HepG2 (cell line): Measurements from ENCODE around the gene EEF1A1. TPM values are rescaled to one million over a fixed set of nuclear protein-coding genes. Genes with fewer than 3 reads are reported as not detected.

ENCODE experiments used
- ARID2 ChIP-seq: sonication (generic); formaldehyde crosslinking; IDR thresholded peaks from 2 replicates; pipeline ENCODE4 v1.8.1; 2022; ENCODE audit warnings: mild to moderate bottlenecking, missing genetic modification reagents, borderline replicate concordance
- ARID4A ChIP-seq: sonication (generic); formaldehyde crosslinking; IDR thresholded peaks from 2 replicates; pipeline ENCODE4 v1.5.0; 2020; ENCODE audit warnings: mild to moderate bottlenecking, missing genetic modification reagents, borderline replicate concordance
- GATAD2A ChIP-seq: IDR thresholded peaks from 2 replicates; pipeline ENCODE4 v1.6.1; 2016
- HNRNPH1 ChIP-seq: fragments of 200-400 bp; formaldehyde crosslinking; optimal IDR thresholded peaks from 2 replicates; pipeline ENCODE3; 2017; ENCODE audit warnings: mild to moderate bottlenecking, low read depth, low read length
- KAT7 ChIP-seq: IDR thresholded peaks from 2 replicates; pipeline ENCODE4 v1.6.1; 2018; ENCODE audit warnings: borderline replicate concordance, missing compliant biosample characterization
- MNT ChIP-seq: fragments of 450-650 bp; IDR thresholded peaks from 2 replicates; pipeline ENCODE4 v1.6.1; 2016
- MTERF4 ChIP-seq: sonication (generic); formaldehyde crosslinking; IDR thresholded peaks from 2 replicates; pipeline ENCODE4 v1.8.0; 2023; ENCODE audit warnings: mild to moderate bottlenecking, missing genetic modification reagents
- NPAS2 ChIP-seq: sonication (generic); formaldehyde crosslinking; IDR thresholded peaks from 2 replicates; pipeline ENCODE4 v1.8.0; 2022; ENCODE audit warnings: mild to moderate bottlenecking, missing genetic modification reagents, borderline replicate concordance
- PAWR ChIP-seq: sonication (generic); formaldehyde crosslinking; IDR thresholded peaks from 2 replicates; pipeline ENCODE4 v1.4.0; 2020; ENCODE audit warnings: missing genetic modification reagents, mild to moderate bottlenecking, borderline replicate concordance
- RELA ChIP-seq: sonication (generic); formaldehyde crosslinking; IDR thresholded peaks from 2 replicates; pipeline ENCODE4 v1.4.0; 2020; ENCODE audit warnings: missing genetic modification reagents
- SCMH1 ChIP-seq: sonication (generic); formaldehyde crosslinking; IDR thresholded peaks from 2 replicates; pipeline ENCODE4 v1.9.0; 2021; ENCODE audit warnings: missing genetic modification reagents, mild to moderate bottlenecking, borderline replicate concordance
- SP4 ChIP-seq: sonication (generic); formaldehyde crosslinking; IDR thresholded peaks from 2 replicates; pipeline ENCODE4 v1.8.1; 2023; ENCODE audit warnings: mild to moderate bottlenecking, missing genetic modification reagents
- SP5 ChIP-seq: IDR thresholded peaks from 2 replicates; pipeline ENCODE4 v1.6.1; 2016; ENCODE audit warnings: low read depth, borderline replicate concordance
- TOE1 ChIP-seq: sonication (generic); formaldehyde crosslinking; IDR thresholded peaks from 2 replicates; pipeline ENCODE4 v1.4.0; 2020; ENCODE audit warnings: mild to moderate bottlenecking, missing genetic modification reagents
- TRIM22 ChIP-seq: fragments of 450-650 bp; IDR thresholded peaks from 2 replicates; pipeline ENCODE4 v1.6.1; 2017
- ZMYM2 ChIP-seq: sonication (generic); formaldehyde crosslinking; IDR thresholded peaks from 2 replicates; pipeline ENCODE4 v1.8.0; 2022; ENCODE audit warnings: mild to moderate bottlenecking, missing genetic modification reagents
- ZNF232 ChIP-seq: sonication (generic); formaldehyde crosslinking; IDR thresholded peaks from 2 replicates; pipeline ENCODE4 v1.4.0; 2020; ENCODE audit warnings: missing genetic modification reagents, borderline replicate concordance
- ZNF451 ChIP-seq: sonication (generic); formaldehyde crosslinking; IDR thresholded peaks from 2 replicates; pipeline ENCODE4 v1.5.0; 2020; ENCODE audit warnings: mild to moderate bottlenecking, missing genetic modification reagents
- ZNF619 ChIP-seq: sonication (generic); formaldehyde crosslinking; IDR thresholded peaks from 2 replicates; pipeline ENCODE4 v1.4.0; 2020; ENCODE audit warnings: mild to moderate bottlenecking, missing genetic modification reagents
- ZNF7 ChIP-seq: IDR thresholded peaks from 2 replicates; pipeline ENCODE4 v1.6.1; 2016; ENCODE audit warnings: missing biosample characterization, missing genetic modification reagents
- ZNF780A ChIP-seq: sonication (generic); formaldehyde crosslinking; IDR thresholded peaks from 2 replicates; pipeline ENCODE4 v1.8.0; 2022; ENCODE audit warnings: mild to moderate bottlenecking, missing genetic modification reagents, moderate library complexity
- polyA plus RNA-seq, 8 experiments: library from polyadenylated mRNA; depleted of rRNA in 3 of 8; stranded (reverse) in 7 of 8; unstranded in 1 of 8; fragments of >200 nt; fragmentation: Illumina TruSeq in 4 of 8; extraction: Trizol in 4 of 8; gene quantifications; 2 replicates each; pipeline versions ENCODE4 v1.2.1 to v1.2.3, GENCODE V29; 2011 to 2016; ENCODE audit warnings: low read depth in 4 of 8, missing spikeins in 1 of 8, mixed read lengths in 1 of 8; ENCODE audit not compliant: insufficient read depth in 1 of 8
- total RNA-seq, 5 experiments: library from RNA; depleted of rRNA; stranded (reverse); fragments of >200 nt; fragmentation: Illumina TruSeq; extraction: Trizol; gene quantifications; 2 replicates each; pipeline ENCODE4 v1.2.3, GENCODE V29; 2016; ENCODE audit warnings: low read depth in 1 of 5

The EEF1A1 gene
- total and polyA plus RNA-seq, 2 of the 13 experiments (the other 11 are each of a cell fraction or from before 2014, with no cell fraction given), result 13,726 to 17,172 TPM

- TF ChIP-seq PAWR (CRISPR knock-in tag), result no peak
- TF ChIP-seq MTERF4 (CRISPR knock-in tag), result peak; percentile 85; the same call in 1 of the 2 replicates
- peak; percentile 88 for TF ChIP-seq SP4 (CRISPR knock-in tag)
- TF ChIP-seq ZNF451 (CRISPR knock-in tag), result peak; percentile 53; the same call in 1 of the 2 replicates
- TF ChIP-seq ZNF780A (CRISPR knock-in tag), result peak; percentile 40; the same call in 1 of the 2 replicates
- TF ChIP-seq ARID2 (CRISPR knock-in tag), result peak; percentile 62; the same call in 1 of the 2 replicates
- TF ChIP-seq ZNF7, result 0 out of 2 replicates have a peak, but pooled peaks have one; percentile 11
- TF ChIP-seq KAT7 (CRISPR knock-in tag), result peak; percentile 83; the same call in 1 of the 2 replicates
- TF ChIP-seq SP5 (CRISPR knock-in tag), result peak; percentile 87; the same call in 1 of the 2 replicates
- TF ChIP-seq ZNF619 (CRISPR knock-in tag), result no peak
- TF ChIP-seq MNT, result 0 out of 2 replicates have a peak, but pooled peaks have one; percentile 30
- TF ChIP-seq ZNF232 (CRISPR knock-in tag), result peak; percentile 68; the same call in 1 of the 2 replicates
- 0 out of 2 replicates have a peak, but pooled peaks have one; percentile 41 for TF ChIP-seq GATAD2A
- no peak for TF ChIP-seq TRIM22
- TF ChIP-seq TOE1 (CRISPR knock-in tag), result no peak; the same call in none of the 2 replicates
- no peak for TF ChIP-seq RELA (CRISPR knock-in tag)
- peak; percentile 71; the same call in 1 of the 2 replicates for TF ChIP-seq ARID4A (CRISPR knock-in tag)
- TF ChIP-seq NPAS2 (CRISPR knock-in tag), result no peak
- TF ChIP-seq ZMYM2 (CRISPR knock-in tag), result no peak; the same call in 1 of the 2 replicates
- peak; percentile 81 for TF ChIP-seq HNRNPH1
- no peak for TF ChIP-seq SCMH1 (CRISPR knock-in tag)
Observed at GRCh38 chr6:73520688-73521350, at the start of gene EEF1A1 (continued).
